Glutamatergic neuron (in vitro differentiated cells): ENCODE results near the gene VPS37B. TPM values are rescaled to one million over a fixed set of nuclear protein-coding genes. Genes with fewer than 3 reads are reported as not detected.

Experiments used
- DNase-seq: peaks from one replicate; pipeline ENCODE4 v3.0.0; 2022
- H3K27ac Mint-ChIP-seq: one replicate; pipeline ENCODE4 v1.8.0; 2020; ENCODE audit warnings: mild to moderate bottlenecking, mixed read lengths, inconsistent platforms; ENCODE audit not compliant: unreplicated experiment
- H3K27me3 Mint-ChIP-seq: one replicate; pipeline ENCODE4 v1.8.0; 2020; ENCODE audit warnings: mild to moderate bottlenecking, moderate library complexity, mixed read lengths, inconsistent platforms; ENCODE audit not compliant: unreplicated experiment
- H3K36me3 Mint-ChIP-seq: one replicate; pipeline ENCODE4 v1.8.0; 2020; ENCODE audit warnings: mild to moderate bottlenecking, mixed read lengths, inconsistent platforms; ENCODE audit not compliant: unreplicated experiment
- H3K4me1 Mint-ChIP-seq: one replicate; pipeline ENCODE4 v1.8.0; 2020; ENCODE audit warnings: mild to moderate bottlenecking, low read depth, mixed read lengths, inconsistent platforms; ENCODE audit not compliant: unreplicated experiment
- H3K4me3 Mint-ChIP-seq: one replicate; pipeline ENCODE4 v1.8.0; 2020; ENCODE audit warnings: mild to moderate bottlenecking, mixed read lengths, inconsistent platforms; ENCODE audit not compliant: unreplicated experiment
- H3K9me3 Mint-ChIP-seq: one replicate; pipeline ENCODE4 v1.8.0; 2020; ENCODE audit warnings: mild to moderate bottlenecking, moderate library complexity, mixed read lengths, inconsistent platforms; ENCODE audit not compliant: unreplicated experiment
- total RNA-seq: library from RNA; stranded (reverse); fragmentation: NEBNext Ultra II Directional; extraction: Animal tissue kit (Norgen Biotek cat#: 25700); gene quantifications from one replicate; pipeline ENCODE4 v1.2.1, GENCODE V29; 2021; ENCODE audit not compliant: unreplicated experiment
- TF ChIP-seq, protein P1 (sequence below): fragments of 200-600 bp; sonication (generic); IDR thresholded peaks from one replicate; pipeline ENCODE4 v1.5.0; 2021; ENCODE audit not compliant: partially characterized antibody, unreplicated experiment

The VPS37B gene
- total RNA-seq, 1 donor from 2014 or later: 19.7 TPM

DNA sequence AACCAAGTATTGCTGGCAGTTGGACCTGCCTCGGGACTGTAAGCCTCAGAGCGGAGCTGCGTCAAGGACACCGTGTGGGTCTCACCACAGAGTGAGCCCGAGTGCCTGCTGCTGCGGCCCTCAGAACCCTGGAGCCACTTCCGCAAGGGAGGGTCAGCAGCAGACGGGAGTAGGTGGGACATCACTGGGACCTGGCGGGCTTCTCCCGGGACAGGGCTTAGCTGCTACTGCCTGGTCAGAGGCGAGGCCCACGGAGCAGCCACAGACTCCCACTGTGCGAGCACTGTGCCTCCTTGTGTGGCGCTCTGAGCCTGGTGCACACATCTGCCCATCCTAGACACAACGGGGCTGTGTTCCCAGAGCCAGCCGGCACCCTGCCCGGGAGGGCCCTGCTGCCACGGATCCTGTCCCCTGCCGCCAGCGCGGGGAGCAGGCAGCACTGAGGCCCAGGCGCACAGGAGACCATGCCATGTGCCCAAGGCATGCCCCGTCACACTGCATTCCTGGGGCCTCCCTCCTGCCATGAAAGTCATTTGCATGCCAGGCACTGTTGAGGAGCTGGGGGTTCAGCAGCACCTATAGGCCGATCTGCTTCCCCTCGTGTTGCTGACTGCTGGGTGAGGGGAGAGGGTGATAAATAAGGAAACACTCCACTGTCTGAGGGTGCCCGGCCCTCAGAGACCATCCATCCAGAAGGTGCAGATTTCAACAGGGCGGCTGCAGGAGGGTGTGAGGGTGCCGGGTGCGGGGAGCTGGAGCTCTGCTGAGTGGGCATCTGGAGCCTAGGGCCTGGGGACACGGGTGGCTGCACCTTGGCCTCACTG lies 50.7 kb downstream of the VPS37B start:
- Mint-ChIP-seq H3K4me3 (no peak overlapping the region), H3K27ac (no peak overlapping the region), H3K9me3 (peaks cover 3% of the 10 kb centered on the region), H3K36me3 (no peaks in the 10 kb centered on the region), H3K4me1 (peaks cover 6% of the 10 kb centered on the region), H3K27me3 (peaks cover 6% of the 10 kb centered on the region)
- TF ChIP-seq, protein P1, sequence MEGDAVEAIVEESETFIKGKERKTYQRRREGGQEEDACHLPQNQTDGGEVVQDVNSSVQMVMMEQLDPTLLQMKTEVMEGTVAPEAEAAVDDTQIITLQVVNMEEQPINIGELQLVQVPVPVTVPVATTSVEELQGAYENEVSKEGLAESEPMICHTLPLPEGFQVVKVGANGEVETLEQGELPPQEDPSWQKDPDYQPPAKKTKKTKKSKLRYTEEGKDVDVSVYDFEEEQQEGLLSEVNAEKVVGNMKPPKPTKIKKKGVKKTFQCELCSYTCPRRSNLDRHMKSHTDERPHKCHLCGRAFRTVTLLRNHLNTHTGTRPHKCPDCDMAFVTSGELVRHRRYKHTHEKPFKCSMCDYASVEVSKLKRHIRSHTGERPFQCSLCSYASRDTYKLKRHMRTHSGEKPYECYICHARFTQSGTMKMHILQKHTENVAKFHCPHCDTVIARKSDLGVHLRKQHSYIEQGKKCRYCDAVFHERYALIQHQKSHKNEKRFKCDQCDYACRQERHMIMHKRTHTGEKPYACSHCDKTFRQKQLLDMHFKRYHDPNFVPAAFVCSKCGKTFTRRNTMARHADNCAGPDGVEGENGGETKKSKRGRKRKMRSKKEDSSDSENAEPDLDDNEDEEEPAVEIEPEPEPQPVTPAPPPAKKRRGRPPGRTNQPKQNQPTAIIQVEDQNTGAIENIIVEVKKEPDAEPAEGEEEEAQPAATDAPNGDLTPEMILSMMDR: no peak
- no peak for DNase-seq

DNA sequence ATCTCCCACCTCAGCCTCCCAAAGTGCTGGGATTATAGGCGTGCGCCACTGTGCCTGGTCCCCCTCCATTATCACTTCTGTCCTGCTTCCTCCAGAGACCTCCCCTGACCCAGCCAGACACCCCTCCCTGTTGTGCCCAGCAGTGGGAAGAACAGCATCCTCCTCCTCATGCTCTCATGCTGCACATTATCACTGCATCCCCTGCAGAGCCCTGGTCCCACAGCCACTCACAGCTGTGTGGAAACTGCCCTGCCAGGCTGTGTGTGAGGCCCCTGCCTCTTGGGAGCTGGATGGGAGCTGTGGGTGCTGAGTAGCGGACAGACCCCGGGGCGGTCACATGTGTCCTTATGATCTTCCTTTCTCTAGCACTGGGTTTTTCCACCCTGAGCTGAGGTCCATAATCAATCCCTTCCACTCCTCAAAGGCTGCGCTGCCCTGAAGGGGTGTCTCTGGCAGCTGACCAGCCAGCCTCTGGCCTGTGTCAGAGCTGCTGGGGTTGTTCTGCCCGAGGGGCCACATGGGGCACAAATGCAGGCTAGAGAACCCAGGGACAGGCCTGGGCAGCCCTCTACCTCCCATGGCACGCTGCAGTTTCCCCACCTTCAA lies 51.5 kb downstream of the VPS37B start:
- no peaks in the 10 kb centered on the region for H3K36me3 Mint-ChIP-seq
- no peak for DNase-seq
- H3K27ac Mint-ChIP-seq: no peak overlapping the region
- peaks cover 6% of the 10 kb centered on the region for H3K27me3 Mint-ChIP-seq
- TF ChIP-seq, protein P1: no peak
- peaks cover 6% of the 10 kb centered on the region for H3K4me1 Mint-ChIP-seq
- H3K9me3 Mint-ChIP-seq: peaks cover 2% of the 10 kb centered on the region
- H3K4me3 Mint-ChIP-seq: no peak overlapping the region

DNA sequence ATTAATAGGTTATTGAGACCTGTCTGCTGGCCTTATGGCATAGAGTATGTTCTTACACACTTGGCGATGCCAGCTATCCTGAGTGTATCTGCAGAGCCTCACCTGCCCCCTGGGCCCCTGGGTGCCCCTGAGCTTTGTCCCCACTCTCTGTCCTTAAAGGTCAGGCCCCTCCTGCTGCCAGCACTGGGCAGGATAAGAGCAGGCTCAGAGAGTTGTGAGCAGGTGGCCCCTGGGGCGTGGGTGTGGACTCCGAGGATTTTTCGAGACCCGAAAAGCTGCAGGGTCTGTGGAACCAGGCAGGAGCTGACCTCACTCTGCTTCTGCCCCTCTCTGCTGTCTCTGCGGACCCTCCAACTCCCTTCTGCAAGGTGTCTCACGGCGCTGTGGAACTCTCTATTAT lies 52.5 kb downstream of the VPS37B start:
- Mint-ChIP-seq H3K4me1 (peaks cover 6% of the 10 kb centered on the region), H3K27ac (no peak overlapping the region), H3K36me3 (no peaks in the 10 kb centered on the region), H3K9me3 (peaks cover 2% of the 10 kb centered on the region), H3K27me3 (peaks cover 8% of the 10 kb centered on the region), H3K4me3 (no peak overlapping the region)
- TF ChIP-seq, protein P1: no peak
- DNase-seq: no peak

DNA sequence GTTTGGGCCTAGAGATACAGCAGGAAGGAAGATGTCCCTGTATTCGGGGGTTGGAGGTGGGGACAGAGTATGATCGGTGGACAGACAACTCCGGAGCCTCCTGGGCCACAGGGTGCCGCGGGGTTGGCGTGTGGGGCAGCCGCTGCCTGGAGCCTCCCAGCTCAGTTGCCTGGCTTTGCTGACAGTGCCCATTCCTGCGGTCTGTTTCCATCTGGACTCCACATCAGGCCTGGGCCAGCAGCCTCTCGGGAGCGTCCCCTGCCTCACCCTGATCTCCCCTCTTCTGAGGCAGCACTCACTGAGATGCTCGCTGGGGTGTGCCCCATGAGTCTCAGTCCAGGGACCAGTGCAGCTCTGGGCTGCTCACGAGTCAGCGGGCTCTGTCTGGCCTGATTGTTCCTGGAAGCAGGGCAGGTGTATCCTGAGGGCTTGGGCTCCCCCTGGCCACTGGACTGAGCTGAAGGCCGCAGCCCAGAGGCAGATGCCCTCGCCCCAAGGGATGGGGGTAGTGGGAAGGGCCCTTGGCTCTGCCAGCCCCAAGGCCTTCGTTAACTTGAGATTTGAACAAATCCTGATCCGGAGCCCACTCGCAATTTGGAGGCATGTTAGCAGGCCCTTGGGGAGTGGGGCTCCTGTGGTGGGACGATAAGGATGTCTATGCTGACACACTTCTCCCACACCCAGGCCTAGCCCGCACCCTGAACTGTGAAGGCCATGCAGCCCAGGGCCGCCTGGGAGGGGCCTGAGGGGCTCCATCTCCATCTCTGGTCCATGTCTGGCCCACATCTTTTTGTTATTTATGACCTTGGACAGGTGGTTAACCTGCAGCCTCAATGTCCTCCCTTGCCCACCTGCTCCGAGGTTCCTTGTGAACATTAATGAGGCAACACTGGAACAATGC lies 53.2 kb downstream of the VPS37B start:
- TF ChIP-seq, protein P1: no peak
- Mint-ChIP-seq H3K27me3 (peaks cover 6% of the 10 kb centered on the region), H3K4me3 (no peak overlapping the region), H3K36me3 (no peaks in the 10 kb centered on the region), H3K9me3 (peaks cover 5% of the 10 kb centered on the region), H3K27ac (no peak overlapping the region), H3K4me1 (peaks cover 11% of the 10 kb centered on the region)
- no peak for DNase-seq
